OCI-LY7 (cell line): ENCODE data around the gene AXL. TPM values are rescaled to one million over a fixed set of nuclear protein-coding genes. Genes with fewer than 3 reads are reported as not detected.

ENCODE experiments used
- BruUV-seq: library from RNA; stranded (reverse); fragments of 400-500 nt; replicated peaks from 2 replicates; lab custom pipeline; 2021; lab: Mats Ljungman, UMichigan
- CTCF ChIA-PET: fragments of 300-600 bp; sonication (Branson Sonifier 250); formaldehyde crosslinking; loops from one replicate; lab custom pipeline; 2022; ENCODE audit warnings: antibody characterized with exemption; ENCODE audit not compliant: unreplicated experiment; lab: Charles Lee
- POLR2A ChIA-PET: fragments of 300-600 bp; sonication (Branson Sonifier 250); formaldehyde crosslinking; loops from one replicate; lab custom pipeline; 2022; ENCODE audit warnings: antibody characterized with exemption; lab: Charles Lee
- DNase-seq: peaks from one replicate; pipeline ENCODE4 v3.0.0-alpha.2; 2015; ENCODE audit warnings: low spot score
- H2AFZ ChIP-seq: fragments of 200-600 bp; sonication (generic), shearing (Covaris generic); 2 replicates; pipeline ENCODE4 v1.6.1; 2014; ENCODE audit warnings: mild to moderate bottlenecking, antibody characterized with exemption, low read length, moderate library complexity
- H3K27ac ChIP-seq: fragments of 200-600 bp; sonication (generic); 2 replicates; pipeline ENCODE4 v1.5.1; 2014; ENCODE audit warnings: mixed run types, low read depth, mild to moderate bottlenecking, moderate library complexity, low read length, inconsistent platforms; ENCODE audit not compliant: poor library complexity, severe bottlenecking
- H3K36me3 ChIP-seq: fragments of 200-600 bp; sonication (generic); 2 replicates; pipeline ENCODE4 v1.6.1; 2014; ENCODE audit warnings: mild to moderate bottlenecking, antibody characterized with exemption, low read length, moderate library complexity, mixed read lengths; ENCODE audit not compliant: insufficient read depth
- H3K4me1 ChIP-seq: fragments of 200-600 bp; sonication (generic); 2 replicates; pipeline ENCODE4 v1.5.1; 2014; ENCODE audit warnings: mild to moderate bottlenecking, low read length; ENCODE audit not compliant: insufficient read depth, poor library complexity, severe bottlenecking
- H3K4me2 ChIP-seq: fragments of 200-600 bp; sonication (generic); 2 replicates; pipeline ENCODE4 v1.6.1; 2014; ENCODE audit warnings: mild to moderate bottlenecking, low read length
- H3K4me3 ChIP-seq: fragments of 200-600 bp; sonication (generic); 2 replicates; pipeline ENCODE4 v1.5.1; 2014; ENCODE audit warnings: mild to moderate bottlenecking, low read depth, low read length; ENCODE audit not compliant: poor library complexity, severe bottlenecking
- H3K79me2 ChIP-seq: fragments of 200-600 bp; sonication (generic); 2 replicates; pipeline ENCODE4 v1.6.1; 2016; ENCODE audit warnings: low read depth, mild to moderate bottlenecking, low read length, moderate library complexity, mixed read lengths; ENCODE audit not compliant: insufficient read depth
- H3K9me2 ChIP-seq: fragments of 200-600 bp; sonication (generic); 2 replicates; pipeline ENCODE4 v1.6.1; 2016; ENCODE audit warnings: mild to moderate bottlenecking, low read length, mixed read lengths; ENCODE audit not compliant: insufficient read depth
- H3K9me3 ChIP-seq: fragments of 200-600 bp; sonication (generic); 2 replicates; pipeline ENCODE4 v1.6.1; 2014; ENCODE audit warnings: mild to moderate bottlenecking, mixed run types, low read length, mixed read lengths
- H4K20me1 ChIP-seq: fragments of 200-600 bp; sonication (generic); 2 replicates; pipeline ENCODE4 v1.6.1; 2014; ENCODE audit warnings: mild to moderate bottlenecking, antibody characterized with exemption, low read length, moderate library complexity, mixed read lengths; ENCODE audit not compliant: insufficient read depth
- EZH2phosphoT487 ChIP-seq: fragments of 200-600 bp; sonication (generic); IDR thresholded peaks from 2 replicates; pipeline ENCODE4 v1.6.1; 2018; ENCODE audit warnings: low read depth, borderline replicate concordance, mild to moderate bottlenecking, mixed run types, antibody characterized with exemption, low read length, moderate library complexity, mixed read lengths
- intact Hi-C: fragments of 100-400 bp; cut with micrococcal nuclease; formaldehyde crosslinking; loops from one replicate; pipeline ENCODE4 v1.10.0; 2022; ENCODE audit not compliant: unreplicated experiment
- total RNA-seq, 2 experiments: library from RNA; depleted of rRNA in 1 of 2; stranded (reverse); fragments of >200 nt in 1 of 2; shearing (Covaris generic) in 1 of 2; gene quantifications; 2 replicates each; pipeline ENCODE4 v1.2.3, GENCODE V29; 2014 to 2022
- TF ChIP-seq, protein P1 (sequence below): fragments of 200-600 bp; sonication (generic); conservative IDR thresholded peaks from 2 replicates; pipeline ENCODE4 v1.5.1; 2014; ENCODE audit warnings: mild to moderate bottlenecking, antibody characterized with exemption, low read length, moderate library complexity, mixed read lengths

The AXL gene
- total RNA-seq, 2 experiments from 2014 or later: not detected

GRCh38 chr19:41273076-41273475, 54.1 kb downstream of the AXL start:
- no peak for DNase-seq
- peaks cover 19% of the 10 kb centered on the region for H3K79me2 ChIP-seq
- peaks cover 99% of the 10 kb centered on the region for H3K36me3 ChIP-seq
- no peak overlapping the region for H3K27ac ChIP-seq
- H4K20me1 ChIP-seq: peaks cover 8% of the 10 kb centered on the region
- intact Hi-C loops: no loop called here
- CTCF ChIA-PET: no interaction called here
- POLR2A ChIA-PET: no interaction called here
- no peak overlapping the region for H2AFZ ChIP-seq
- no peak for TF ChIP-seq EZH2phosphoT487
- TF ChIP-seq, protein P1, sequence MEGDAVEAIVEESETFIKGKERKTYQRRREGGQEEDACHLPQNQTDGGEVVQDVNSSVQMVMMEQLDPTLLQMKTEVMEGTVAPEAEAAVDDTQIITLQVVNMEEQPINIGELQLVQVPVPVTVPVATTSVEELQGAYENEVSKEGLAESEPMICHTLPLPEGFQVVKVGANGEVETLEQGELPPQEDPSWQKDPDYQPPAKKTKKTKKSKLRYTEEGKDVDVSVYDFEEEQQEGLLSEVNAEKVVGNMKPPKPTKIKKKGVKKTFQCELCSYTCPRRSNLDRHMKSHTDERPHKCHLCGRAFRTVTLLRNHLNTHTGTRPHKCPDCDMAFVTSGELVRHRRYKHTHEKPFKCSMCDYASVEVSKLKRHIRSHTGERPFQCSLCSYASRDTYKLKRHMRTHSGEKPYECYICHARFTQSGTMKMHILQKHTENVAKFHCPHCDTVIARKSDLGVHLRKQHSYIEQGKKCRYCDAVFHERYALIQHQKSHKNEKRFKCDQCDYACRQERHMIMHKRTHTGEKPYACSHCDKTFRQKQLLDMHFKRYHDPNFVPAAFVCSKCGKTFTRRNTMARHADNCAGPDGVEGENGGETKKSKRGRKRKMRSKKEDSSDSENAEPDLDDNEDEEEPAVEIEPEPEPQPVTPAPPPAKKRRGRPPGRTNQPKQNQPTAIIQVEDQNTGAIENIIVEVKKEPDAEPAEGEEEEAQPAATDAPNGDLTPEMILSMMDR: no peak
- no peak overlapping the region for H3K4me2 ChIP-seq
- no peaks in the 10 kb centered on the region for H3K4me1 ChIP-seq
- no peak overlapping the region for H3K4me3 ChIP-seq
- no peaks in the 10 kb centered on the region for H3K9me3 ChIP-seq
- no TSS peak for BruUV-seq
- no peaks in the 10 kb centered on the region for H3K9me2 ChIP-seq

DNA sequence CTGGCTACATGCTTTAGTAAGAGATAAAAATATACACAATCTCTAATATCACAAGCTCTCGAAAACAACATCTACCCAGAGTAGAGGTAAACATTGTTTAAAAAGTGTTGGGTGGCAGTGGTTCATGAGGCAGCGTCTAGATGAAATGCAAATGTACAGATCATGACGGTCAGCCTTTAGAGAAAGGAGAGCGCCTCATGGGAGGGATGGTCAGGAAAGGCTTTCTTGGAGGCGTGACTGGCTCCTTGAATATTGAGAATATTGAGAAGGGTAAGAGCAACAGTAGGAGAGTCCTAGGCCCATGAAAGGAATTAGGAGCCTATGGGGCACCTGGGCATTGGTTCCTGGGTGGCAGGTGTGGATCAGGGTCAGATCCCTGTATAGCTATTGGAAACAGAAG, 55.8 kb downstream of the AXL start:
- TF ChIP-seq, protein P1: no peak
- TF ChIP-seq EZH2phosphoT487: no peak
- intact Hi-C loops: no loop called here
- H3K36me3 ChIP-seq: peaks cover 99% of the 10 kb centered on the region
- no peak overlapping the region for H2AFZ ChIP-seq
- peaks cover 13% of the 10 kb centered on the region; the same call in 1 of the 2 replicates for H4K20me1 ChIP-seq
- no peaks in the 10 kb centered on the region for H3K9me2 ChIP-seq
- H3K4me1 ChIP-seq: no peaks in the 10 kb centered on the region
- no TSS peak for BruUV-seq
- H3K27ac ChIP-seq: no peak overlapping the region
- H3K4me3 ChIP-seq: no peak overlapping the region
- ChIA-PET POLR2A (no interaction called here), CTCF (no interaction called here)
- no peak for DNase-seq
- peaks cover 1% of the 10 kb centered on the region; the same call in 1 of the 2 replicates for H3K79me2 ChIP-seq
- H3K4me2 ChIP-seq: no peak overlapping the region
- H3K9me3 ChIP-seq: no peaks in the 10 kb centered on the region

GRCh38 chr19:41276231-41276630, 57.2 kb downstream of the AXL start:
- no peak overlapping the region for H3K4me3 ChIP-seq
- no peaks in the 10 kb centered on the region for H3K4me1 ChIP-seq
- H3K79me2 ChIP-seq: no peaks in the 10 kb centered on the region
- peaks cover 15% of the 10 kb centered on the region; the same call in 1 of the 2 replicates for H4K20me1 ChIP-seq
- H2AFZ ChIP-seq: no peak overlapping the region
- H3K4me2 ChIP-seq: no peak overlapping the region
- H3K9me2 ChIP-seq: no peaks in the 10 kb centered on the region
- H3K9me3 ChIP-seq: no peaks in the 10 kb centered on the region
- H3K36me3 ChIP-seq: peaks cover 99% of the 10 kb centered on the region
- BruUV-seq: no TSS peak
- intact Hi-C loops: no loop called here
- TF ChIP-seq EZH2phosphoT487: no peak
- TF ChIP-seq, protein P1: no peak
- no peak for DNase-seq
- POLR2A ChIA-PET: interaction anchor here (0.7 kb wide), 1 partner anchor 13 kb away, joined by 3 read pairs; no protein-coding TSS in a partner anchor
- CTCF ChIA-PET: no interaction called here
- H3K27ac ChIP-seq: no peak overlapping the region
